GM12878 (cell line): ENCODE measurements around the gene NFATC2. TPM values are rescaled to one million over a fixed set of nuclear protein-coding genes. Genes with fewer than 3 reads are reported as not detected.

ENCODE experiments used
- ATAC-seq: fragments of 200-7000 bp; cut with Tn5 transposase; 3 replicates; pipeline ENCODE4 v1.9.1; 2020; ENCODE audit warnings: mild to moderate bottlenecking, moderate library complexity
- BruUV-seq: library from RNA; stranded (reverse); fragments of 400-500 nt; replicated peaks from 2 replicates; lab custom pipeline; 2021; lab: Mats Ljungman, UMichigan
- CTCF ChIA-PET: fragments of 300-600 bp; sonication (Branson Sonifier 250); formaldehyde crosslinking; extraction: SDS; loops from one replicate; lab custom pipeline; 2021; ENCODE audit warnings: inconsistent platforms; lab: Yijun Ruan, JAX
- POLR2A ChIA-PET: fragments of 350-600 bp; formaldehyde crosslinking; extraction: SDS; loops from one replicate; lab custom pipeline; 2021; ENCODE audit warnings: inconsistent platforms; lab: Charles Lee
- RAD21 ChIA-PET: fragments of 300-600 bp; sonication (Branson Sonifier 250); formaldehyde crosslinking; loops from one replicate; lab custom pipeline; 2023; ENCODE audit warnings: antibody characterized with exemption; ENCODE audit not compliant: unreplicated experiment; lab: Charles Lee
- SMC1A ChIA-PET: fragments of 300-600 bp; sonication (Branson Sonifier 250); formaldehyde crosslinking; loops from one replicate; lab custom pipeline; 2023; ENCODE audit not compliant: unreplicated experiment, uncharacterized antibody; lab: Charles Lee
- DNase-seq: peaks from one replicate; pipeline ENCODE4 v3.0.0-alpha.2; 2011; ENCODE audit warnings: low read depth, low spot score
- FAIRE-seq: peaks from 3 replicates; lab custom pipeline; 2011; peaks lifted over from hg19 to GRCh38; lab: Jason Lieb, UNC
- H2AFZ ChIP-seq: 2 replicates; pipeline ENCODE4 v1.6.0; 2011; ENCODE audit warnings: low read depth, low read length, control low read depth; ENCODE audit not compliant: control insufficient read depth
- H3K27ac ChIP-seq: 2 replicates; pipeline ENCODE4 v1.5.1; 2011; ENCODE audit warnings: control low read depth; ENCODE audit not compliant: control insufficient read depth, insufficient read depth
- H3K27me3 ChIP-seq, 2 experiments: replicated peaks in 1 of 2; 2 replicates each; pipeline versions ENCODE4 v1.6.0 to v1.6.1; 2011; ENCODE audit warnings: low read length in 1 of 2; ENCODE audit not compliant: control insufficient read depth in 2 of 2, insufficient read depth in 2 of 2
- H3K36me3 ChIP-seq, 2 experiments: 2 replicates each; pipeline ENCODE4 v1.5.1; 2011; ENCODE audit warnings: low read length in 1 of 2; ENCODE audit not compliant: control insufficient read depth in 2 of 2, insufficient read depth in 2 of 2
- H3K4me1 ChIP-seq: 2 replicates; pipeline ENCODE4 v1.6.1; 2011; ENCODE audit warnings: mild to moderate bottlenecking, low read length, moderate library complexity, mixed read lengths; ENCODE audit not compliant: control insufficient read depth, insufficient read depth
- H3K4me2 ChIP-seq: 2 replicates; pipeline ENCODE4 v1.6.0; 2011; ENCODE audit warnings: control low read depth; ENCODE audit not compliant: control insufficient read depth, insufficient read depth
- H3K4me3 ChIP-seq: fragments of 200-600 bp; sonication (generic); 2 replicates; pipeline ENCODE4 v1.5.1; 2016
- H3K79me2 ChIP-seq: 2 replicates; pipeline ENCODE4 v1.6.0; 2011; ENCODE audit warnings: low read length; ENCODE audit not compliant: control insufficient read depth, insufficient read depth
- H3K9ac ChIP-seq: 2 replicates; pipeline ENCODE4 v1.8.0; 2011; ENCODE audit warnings: low read length, control low read depth, mixed read lengths; ENCODE audit not compliant: control insufficient read depth, insufficient read depth
- H3K9me3 ChIP-seq: replicated peaks from 3 replicates; pipeline ENCODE4 v1.5.1; 2011; ENCODE audit warnings: mild to moderate bottlenecking, low read length; ENCODE audit not compliant: control insufficient read depth, insufficient read depth
- H4K20me1 ChIP-seq: 2 replicates; pipeline ENCODE4 v1.6.0; 2011; ENCODE audit not compliant: control insufficient read depth, insufficient read depth
- BHLHE40 ChIP-seq, 2 experiments: fragments of 450-650 bp in 1 of 2; IDR thresholded peaks; 2 replicates each; pipeline ENCODE4 v1.6.1; 2011 to 2017; ENCODE audit warnings: low read depth in 2 of 2, borderline replicate concordance in 1 of 2, improper control_type of control experiment in 1 of 2, low read length in 1 of 2, mild to moderate bottlenecking in 1 of 2
- CHD2 ChIP-seq: IDR thresholded peaks from 2 replicates; pipeline ENCODE4 v1.6.1; 2011; ENCODE audit warnings: low read depth, low read length, improper control_type of control experiment, borderline replicate concordance
- FOS ChIP-seq: IDR thresholded peaks from 3 replicates; pipeline ENCODE4 v1.6.1; 2011; ENCODE audit warnings: borderline replicate concordance; ENCODE audit not compliant: insufficient read length; ENCODE audit errors: extremely low read depth
- FOXK2 ChIP-seq: fragments of 450-650 bp; IDR thresholded peaks from 2 replicates; pipeline ENCODE4 v1.6.1; 2017; ENCODE audit warnings: mild to moderate bottlenecking, moderate library complexity
- IRF4 ChIP-seq: IDR thresholded peaks from 2 replicates; pipeline ENCODE4 v1.6.1; 2011; ENCODE audit warnings: low read depth, low read length
- KLF5 ChIP-seq: fragments of 450-650 bp; IDR thresholded peaks from 2 replicates; pipeline ENCODE4 v1.6.1; 2014; ENCODE audit warnings: mild to moderate bottlenecking; ENCODE audit not compliant: partially characterized antibody
- MEF2A ChIP-seq: IDR thresholded peaks from 2 replicates; pipeline ENCODE4 v1.6.1; 2011; ENCODE audit warnings: low read depth, mild to moderate bottlenecking, low read length, moderate library complexity; ENCODE audit not compliant: insufficient read depth
- POLR2AphosphoS5 ChIP-seq: IDR thresholded peaks from 2 replicates; pipeline ENCODE4 v1.6.1; 2011; ENCODE audit warnings: mild to moderate bottlenecking, low read length, inconsistent platforms
- RELA ChIP-seq: fragments of 450-650 bp; IDR thresholded peaks from 2 replicates; pipeline ENCODE4 v1.8.0; 2014; ENCODE audit warnings: borderline replicate concordance; ENCODE audit not compliant: partially characterized antibody
- SMARCA5 ChIP-seq: fragments of 450-650 bp; IDR thresholded peaks from 2 replicates; pipeline ENCODE4 v1.6.1; 2017; ENCODE audit warnings: mild to moderate bottlenecking
- SPI1 ChIP-seq: IDR thresholded peaks from 2 replicates; pipeline ENCODE4 v1.6.1; 2011; ENCODE audit warnings: low read depth, mild to moderate bottlenecking, low read length, moderate library complexity, borderline replicate concordance; ENCODE audit not compliant: insufficient read depth
- WGBS: methylation state at CpG from one replicate; pipeline ENCODE4 v1.1.6; 2016; ENCODE audit warnings: low lambda C conversion rate; ENCODE audit not compliant: insufficient replicate concordance, insufficient coverage; ENCODE audit errors: missing lambda C conversion rate; 5-methylcytosine and 5-hydroxymethylcytosine counted together
- in situ Hi-C: fragments of 300-500 bp; cut with MboI; formaldehyde crosslinking; loops from 9 replicates; pipeline ENCODE4 v1.14.3; 2018; ENCODE audit warnings: mixed read lengths
- intact Hi-C: fragments of 100-400 bp; cut with micrococcal nuclease; formaldehyde crosslinking; loops from one replicate; pipeline ENCODE4 v1.14.2; 2022; ENCODE audit not compliant: unreplicated experiment
- polyA plus RNA-seq, 11 experiments: library from polyadenylated mRNA; depleted of rRNA in 4 of 11; unstranded in 6 of 11; stranded (reverse) in 5 of 11; fragments of >200 nt; fragmentation: Nextera tagmentation in 4 of 11; fragmentation: Illumina TruSeq in 1 of 11; extraction: Ambion mirVana in 4 of 11; extraction: Trizol in 1 of 11; gene quantifications; 1 replicate in 1 of 11; 2 replicates in 10 of 11; pipeline versions ENCODE4 v1.2.1 to v1.2.3, GENCODE V29; 2011 to 2016; ENCODE audit warnings: inconsistent platforms in 2 of 11, missing spikeins in 2 of 11, low read depth in 1 of 11
- total RNA-seq, 4 experiments: library from RNA; depleted of rRNA in 3 of 4; stranded (reverse); fragments of >200 nt in 3 of 4; fragmentation: Illumina TruSeq in 1 of 4; extraction: Trizol in 1 of 4; gene quantifications; 2 replicates each; pipeline versions ENCODE4 v1.2.1 to v1.2.3, GENCODE V29; 2013 to 2021
- TF ChIP-seq, protein P1 (sequence below): fragments of 450-650 bp; IDR thresholded peaks from 2 replicates; pipeline ENCODE4 v1.6.1; 2017; ENCODE audit warnings: antibody characterized with exemption, mild to moderate bottlenecking, moderate library complexity

NFATC2 gene
- total and polyA plus RNA-seq, 10 of the 15 experiments (the other 5 are each of a cell fraction or from before 2014, with no cell fraction given), result 3.3 to 20.0 (median 7.3) TPM

GRCh38 chr20:51533291-51534172, 9.0 kb downstream of the NFATC2 start:
- Histone ChIP-seq H3K27ac (0 out of 2 replicates have a peak overlapping the region, but pooled peaks have one; percentile 13), H3K36me3 (no peaks in the 10 kb centered on the region; a peak in 1 of 4 replicates), H4K20me1 (no peaks in the 10 kb centered on the region), H3K79me2 (peaks cover 68% of the 10 kb centered on the region), H3K4me2 (no peak overlapping the region), H2AFZ (no peak overlapping the region), H3K9ac (no peak overlapping the region), H3K4me1 (peaks cover 67% of the 10 kb centered on the region), H3K27me3 (no peaks in the 10 kb centered on the region), H3K9me3 (no peaks in the 10 kb centered on the region)
- BruUV-seq, result no TSS peak
- SMC1A ChIA-PET, result interaction anchor here (0.9 kb wide), 1 partner anchor 153 kb away, joined by 3 read pairs; no protein-coding TSS in a partner anchor
- RAD21 ChIA-PET, result interaction anchor here (0.6 to 1.6 kb wide), 2 partner anchors 32 to 129 kb away, joined by 4 read pairs; no protein-coding TSS in a partner anchor
- ATAC-seq (no peak), DNase-seq (no peak)
- in situ Hi-C loops, result no loop called here
- POLR2A ChIA-PET, result no interaction called here
- CTCF ChIA-PET, result no interaction called here
- TF ChIP-seq KLF5 (no peak), SMARCA5 (no peak), MEF2A (no peak), FOXK2 (no peak), IRF4 (no peak), CHD2 (no peak), FOS (no peak), RELA (no peak), SPI1 (no peak), BHLHE40 (IDR thresholded peaks at IDR 0.05; ENCODE audit: borderline replicate concordance in 1 of 2, low read depth in 2 of 2, low read length in 1 of 2) (no peak), POLR2AphosphoS5 (no peak)
- TF ChIP-seq, protein P1, sequence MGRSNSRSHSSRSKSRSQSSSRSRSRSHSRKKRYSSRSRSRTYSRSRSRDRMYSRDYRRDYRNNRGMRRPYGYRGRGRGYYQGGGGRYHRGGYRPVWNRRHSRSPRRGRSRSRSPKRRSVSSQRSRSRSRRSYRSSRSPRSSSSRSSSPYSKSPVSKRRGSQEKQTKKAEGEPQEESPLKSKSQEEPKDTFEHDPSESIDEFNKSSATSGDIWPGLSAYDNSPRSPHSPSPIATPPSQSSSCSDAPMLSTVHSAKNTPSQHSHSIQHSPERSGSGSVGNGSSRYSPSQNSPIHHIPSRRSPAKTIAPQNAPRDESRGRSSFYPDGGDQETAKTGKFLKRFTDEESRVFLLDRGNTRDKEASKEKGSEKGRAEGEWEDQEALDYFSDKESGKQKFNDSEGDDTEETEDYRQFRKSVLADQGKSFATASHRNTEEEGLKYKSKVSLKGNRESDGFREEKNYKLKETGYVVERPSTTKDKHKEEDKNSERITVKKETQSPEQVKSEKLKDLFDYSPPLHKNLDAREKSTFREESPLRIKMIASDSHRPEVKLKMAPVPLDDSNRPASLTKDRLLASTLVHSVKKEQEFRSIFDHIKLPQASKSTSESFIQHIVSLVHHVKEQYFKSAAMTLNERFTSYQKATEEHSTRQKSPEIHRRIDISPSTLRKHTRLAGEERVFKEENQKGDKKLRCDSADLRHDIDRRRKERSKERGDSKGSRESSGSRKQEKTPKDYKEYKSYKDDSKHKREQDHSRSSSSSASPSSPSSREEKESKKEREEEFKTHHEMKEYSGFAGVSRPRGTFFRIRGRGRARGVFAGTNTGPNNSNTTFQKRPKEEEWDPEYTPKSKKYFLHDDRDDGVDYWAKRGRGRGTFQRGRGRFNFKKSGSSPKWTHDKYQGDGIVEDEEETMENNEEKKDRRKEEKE, result no peak
- TF ChIP-seq, all 136 proteins: peak for 0
- no peak overlapping the region for H3K4me3 ChIP-seq
- no peak for FAIRE-seq
- 75% methylated on average over 19 of the region's 19 CpGs for WGBS
- intact Hi-C loops, result no loop called here
